Calu3 (cell line): ENCODE measurements around the gene STIM2. TPM values are rescaled to one million over a fixed set of nuclear protein-coding genes. Genes with fewer than 3 reads are reported as not detected.

Experiments
- BruUV-seq: library from RNA; stranded (reverse); fragments of 400-500 nt; replicated peaks from 2 replicates; lab custom pipeline; 2021; lab: Mats Ljungman, UMichigan
- CTCF ChIA-PET: fragments of 300-600 bp; sonication (Branson Sonifier 250); formaldehyde crosslinking; loops from one replicate; lab custom pipeline; 2022; ENCODE audit warnings: antibody characterized with exemption; lab: Charles Lee
- DNase-seq: peaks from one replicate; pipeline ENCODE4 v3.0.0; 2022
- H3K27ac Mint-ChIP-seq: one replicate; pipeline ENCODE4 v1.8.0; 2022; ENCODE audit warnings: mixed read lengths; ENCODE audit not compliant: unreplicated experiment
- H3K27me3 Mint-ChIP-seq: one replicate; pipeline ENCODE4 v1.8.0; 2022; ENCODE audit warnings: mixed read lengths; ENCODE audit not compliant: unreplicated experiment
- H3K36me3 Mint-ChIP-seq: one replicate; pipeline ENCODE4 v1.8.0; 2022; ENCODE audit warnings: mild to moderate bottlenecking, moderate library complexity, mixed read lengths; ENCODE audit not compliant: insufficient read depth, unreplicated experiment
- H3K4me1 Mint-ChIP-seq: one replicate; pipeline ENCODE4 v1.8.0; 2022; ENCODE audit warnings: mild to moderate bottlenecking, low read depth, mixed read lengths; ENCODE audit not compliant: unreplicated experiment
- H3K4me3 Mint-ChIP-seq: one replicate; pipeline ENCODE4 v1.8.0; 2022; ENCODE audit warnings: mild to moderate bottlenecking, low read depth, moderate library complexity, mixed read lengths; ENCODE audit not compliant: unreplicated experiment
- H3K9me3 Mint-ChIP-seq: one replicate; pipeline ENCODE4 v1.8.0; 2022; ENCODE audit warnings: low read depth, mixed read lengths; ENCODE audit not compliant: unreplicated experiment
- CTCF ChIP-seq: fragments of 200-600 bp; IDR thresholded peaks from one replicate; pipeline ENCODE4 v1.8.0; 2022; ENCODE audit warnings: antibody characterized with exemption; ENCODE audit not compliant: unreplicated experiment
- intact Hi-C: fragments of 100-400 bp; cut with micrococcal nuclease; formaldehyde crosslinking; loops from one replicate; pipeline ENCODE4 v1.10.0; 2022; ENCODE audit not compliant: unreplicated experiment
- total RNA-seq: library from RNA; stranded (reverse); gene quantifications from 2 replicates; pipeline ENCODE4 v1.2.3, GENCODE V29; 2022

Gene STIM2
- total RNA-seq, 1 experiment from 2014 or later = 24.2 TPM

DNA sequence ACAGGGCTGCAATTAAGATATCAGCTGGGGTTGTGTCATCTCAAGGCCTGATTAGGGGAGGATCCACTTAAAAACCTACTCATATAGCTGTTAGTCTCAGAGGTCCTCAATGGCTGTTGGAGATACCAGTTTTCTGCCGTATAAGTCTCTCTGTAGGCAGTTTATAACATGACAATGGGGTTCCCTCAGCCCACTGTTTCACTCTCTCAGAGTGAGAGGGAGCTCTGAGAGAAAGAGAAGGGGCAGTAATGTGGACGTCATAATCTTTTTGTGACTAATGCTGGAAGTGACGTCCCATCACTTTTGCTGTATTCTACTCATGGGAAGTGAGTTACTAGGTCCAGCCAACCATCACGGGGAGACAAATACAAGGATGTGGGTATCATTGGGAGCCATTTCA is 70.3 kb downstream of the STIM2 start:
- BruUV-seq = no TSS peak
- CTCF ChIA-PET = no interaction called here
- no peaks in the 10 kb centered on the region for H3K9me3 Mint-ChIP-seq
- no peak overlapping the region for H3K27ac Mint-ChIP-seq
- no peaks in the 10 kb centered on the region for H3K4me1 Mint-ChIP-seq
- H3K36me3 Mint-ChIP-seq = no peaks in the 10 kb centered on the region
- intact Hi-C loops = no loop called here
- no peak for DNase-seq
- no peaks in the 10 kb centered on the region for H3K27me3 Mint-ChIP-seq
- no peak for TF ChIP-seq CTCF
- H3K4me3 Mint-ChIP-seq = no peak overlapping the region

GRCh38 chr4:26931451-26931850 is 70.8 kb downstream of the STIM2 start:
- Mint-ChIP-seq H3K27ac (no peak overlapping the region), H3K9me3 (no peaks in the 10 kb centered on the region), H3K36me3 (no peaks in the 10 kb centered on the region), H3K4me1 (no peaks in the 10 kb centered on the region), H3K4me3 (no peak overlapping the region), H3K27me3 (no peaks in the 10 kb centered on the region)
- intact Hi-C loops = no loop called here
- CTCF ChIA-PET = no interaction called here
- no peak for DNase-seq
- BruUV-seq = no TSS peak
- TF ChIP-seq CTCF = no peak

GRCh38 chr4:26931966-26932365 is 71.3 kb downstream of the STIM2 start:
- no peaks in the 10 kb centered on the region for H3K36me3 Mint-ChIP-seq

DNA sequence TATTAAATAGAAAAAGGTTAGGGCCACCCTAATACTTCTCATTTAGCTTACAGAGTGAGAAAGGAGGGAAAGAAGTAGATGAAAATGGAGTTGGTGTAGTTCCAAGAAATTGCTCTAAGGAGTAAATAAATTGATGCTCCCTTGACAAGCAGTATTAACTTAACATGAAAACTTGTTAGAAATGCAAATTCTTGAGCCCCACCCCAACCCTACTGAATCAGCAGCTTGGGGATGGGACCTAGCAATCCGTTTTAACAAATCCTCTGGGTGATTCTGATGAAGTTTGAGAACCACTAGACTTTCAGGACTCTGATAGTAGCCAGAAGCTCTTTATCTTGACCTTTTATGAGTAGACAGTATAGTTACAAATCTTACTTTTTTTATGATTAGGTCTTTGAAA is 74.8 kb downstream of the STIM2 start:
- no peak for TF ChIP-seq CTCF
- BruUV-seq = no TSS peak

More at GRCh38 chr4:26931966-26932365, 71.3 kb downstream of the STIM2 start:
- no peak for TF ChIP-seq CTCF
- Mint-ChIP-seq H3K4me1 (no peaks in the 10 kb centered on the region), H3K27ac (no peak overlapping the region), H3K4me3 (no peak overlapping the region), H3K9me3 (no peaks in the 10 kb centered on the region), H3K27me3 (no peaks in the 10 kb centered on the region)
- DNase-seq = no peak
- CTCF ChIA-PET = no interaction called here
- intact Hi-C loops = no loop called here
- no TSS peak for BruUV-seq

More for the DNA sequence above, 74.8 kb downstream of the STIM2 start:
- Mint-ChIP-seq H3K36me3 (no peaks in the 10 kb centered on the region), H3K4me3 (no peak overlapping the region), H3K27ac (no peak overlapping the region), H3K9me3 (no peaks in the 10 kb centered on the region), H3K27me3 (no peaks in the 10 kb centered on the region), H3K4me1 (no peaks in the 10 kb centered on the region)
- CTCF ChIA-PET = no interaction called here
- DNase-seq = no peak
- intact Hi-C loops = no loop called here
